SU-DHL-6 (cell line): Measurements from ENCODE around the gene TMEM178A.

ENCODE experiments used
- H2AFZ ChIP-seq: fragments of 200-600 bp; sonication (generic); 2 replicates; pipeline ENCODE4 v1.6.1; 2014; ENCODE audit warnings: low read depth, mild to moderate bottlenecking, moderate library complexity, mixed read lengths, antibody characterized with exemption, low read length; ENCODE audit not compliant: severe bottlenecking
- H3F3A ChIP-seq: fragments of 200-600 bp; shearing (Covaris generic); 2 replicates; pipeline ENCODE4 v1.6.0; 2016; ENCODE audit warnings: antibody characterized with exemption, mild to moderate bottlenecking; ENCODE audit not compliant: insufficient read depth
- H3K27ac ChIP-seq: fragments of 200-600 bp; sonication (generic); 2 replicates; pipeline ENCODE4 v1.5.1; 2016; ENCODE audit warnings: low read depth, mild to moderate bottlenecking, low read length, moderate library complexity, mixed read lengths
- H3K27me3 ChIP-seq: fragments of 200-600 bp; sonication (generic), shearing (Covaris generic); 2 replicates; pipeline ENCODE4 v1.6.0; 2014; ENCODE audit warnings: mild to moderate bottlenecking, low read length
- H3K36me3 ChIP-seq: fragments of 200-600 bp; sonication (generic); 2 replicates; pipeline ENCODE4 v1.6.1; 2014; ENCODE audit warnings: mild to moderate bottlenecking, low read length, mixed read lengths
- H3K4me2 ChIP-seq: fragments of 300-600, 200-600 bp; shearing (Covaris generic), sonication (generic); 2 replicates; pipeline ENCODE4 v1.6.0; 2014; ENCODE audit warnings: low read length, low read depth, mild to moderate bottlenecking; ENCODE audit not compliant: poor library complexity, severe bottlenecking
- H3K4me3 ChIP-seq: fragments of 200-600 bp; sonication (generic); 2 replicates; pipeline ENCODE4 v1.5.1; 2014; ENCODE audit warnings: antibody characterized with exemption, low read length, mild to moderate bottlenecking, mixed read lengths; ENCODE audit not compliant: insufficient read depth, poor library complexity, severe bottlenecking
- H3K79me2 ChIP-seq: fragments of 200-600 bp; sonication (generic); 2 replicates; pipeline ENCODE4 v1.6.1; 2014; ENCODE audit warnings: mild to moderate bottlenecking, low read length, moderate library complexity; ENCODE audit not compliant: insufficient read depth
- H3K9ac ChIP-seq: fragments of 200-600 bp; sonication (generic); 2 replicates; pipeline ENCODE4 v1.7.0; 2014; ENCODE audit warnings: mild to moderate bottlenecking, low read length
- H3K9me2 ChIP-seq: fragments of 200-600 bp; sonication (generic); replicated peaks from 2 replicates; pipeline ENCODE4 v1.6.1; 2014; ENCODE audit warnings: low read length; ENCODE audit not compliant: insufficient read depth
- H3K9me3 ChIP-seq: fragments of 200-600 bp; sonication (generic); 2 replicates; pipeline ENCODE4 v1.6.1; 2014; ENCODE audit warnings: low read length, mixed read lengths; ENCODE audit not compliant: insufficient read depth
- H4K20me1 ChIP-seq: fragments of 200-600 bp; sonication (generic); 2 replicates; pipeline ENCODE4 v1.6.1; 2014; ENCODE audit warnings: low read depth, mild to moderate bottlenecking, antibody characterized with exemption, low read length, moderate library complexity, mixed read lengths
- EZH2phosphoT487 ChIP-seq: fragments of 200-600 bp; sonication (generic), shearing (Covaris generic); conservative IDR thresholded peaks from 2 replicates; pipeline ENCODE4 v1.6.1; 2018; ENCODE audit warnings: mild to moderate bottlenecking, antibody characterized with exemption, low read length, moderate library complexity, mixed read lengths
- TF ChIP-seq, protein P1 (sequence below): fragments of 200-600 bp; sonication (generic); IDR thresholded peaks from one replicate; pipeline ENCODE4 v1.5.1; 2017; ENCODE audit warnings: antibody characterized with exemption, mild to moderate bottlenecking, low read length, moderate library complexity; ENCODE audit not compliant: insufficient read depth, poor library complexity, severe bottlenecking

Gene TMEM178A

DNA sequence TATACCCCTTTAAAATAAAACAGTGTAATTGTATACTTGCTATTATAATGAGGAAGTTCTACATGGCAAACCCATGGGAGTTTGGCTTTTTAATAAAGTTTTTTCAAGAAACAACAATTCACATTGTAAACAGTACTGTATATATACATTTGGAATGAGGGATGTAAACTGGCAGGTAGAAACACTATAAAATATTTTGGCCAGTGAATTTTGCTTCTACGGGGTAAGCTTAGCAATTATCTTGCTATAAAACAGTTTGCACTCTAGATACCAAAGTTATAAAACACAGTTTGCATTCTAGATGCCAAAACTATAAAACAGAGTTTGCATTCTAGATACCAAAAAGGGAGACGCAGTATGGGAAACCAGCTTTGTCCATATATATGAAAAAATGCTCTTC, 96.7 kb downstream of the TMEM178A start:
- H3K4me3 ChIP-seq: no peak overlapping the region
- no peaks in the 10 kb centered on the region for H3K9me2 ChIP-seq
- H3K4me2 ChIP-seq: no peak overlapping the region
- no peak for TF ChIP-seq EZH2phosphoT487
- TF ChIP-seq, protein P1, sequence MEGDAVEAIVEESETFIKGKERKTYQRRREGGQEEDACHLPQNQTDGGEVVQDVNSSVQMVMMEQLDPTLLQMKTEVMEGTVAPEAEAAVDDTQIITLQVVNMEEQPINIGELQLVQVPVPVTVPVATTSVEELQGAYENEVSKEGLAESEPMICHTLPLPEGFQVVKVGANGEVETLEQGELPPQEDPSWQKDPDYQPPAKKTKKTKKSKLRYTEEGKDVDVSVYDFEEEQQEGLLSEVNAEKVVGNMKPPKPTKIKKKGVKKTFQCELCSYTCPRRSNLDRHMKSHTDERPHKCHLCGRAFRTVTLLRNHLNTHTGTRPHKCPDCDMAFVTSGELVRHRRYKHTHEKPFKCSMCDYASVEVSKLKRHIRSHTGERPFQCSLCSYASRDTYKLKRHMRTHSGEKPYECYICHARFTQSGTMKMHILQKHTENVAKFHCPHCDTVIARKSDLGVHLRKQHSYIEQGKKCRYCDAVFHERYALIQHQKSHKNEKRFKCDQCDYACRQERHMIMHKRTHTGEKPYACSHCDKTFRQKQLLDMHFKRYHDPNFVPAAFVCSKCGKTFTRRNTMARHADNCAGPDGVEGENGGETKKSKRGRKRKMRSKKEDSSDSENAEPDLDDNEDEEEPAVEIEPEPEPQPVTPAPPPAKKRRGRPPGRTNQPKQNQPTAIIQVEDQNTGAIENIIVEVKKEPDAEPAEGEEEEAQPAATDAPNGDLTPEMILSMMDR: no peak
- H3K27ac ChIP-seq: no peak overlapping the region
- H3K79me2 ChIP-seq: no peaks in the 10 kb centered on the region
- H3K9ac ChIP-seq: no peak overlapping the region
- no peaks in the 10 kb centered on the region for H3K9me3 ChIP-seq
- no peak overlapping the region for H2AFZ ChIP-seq
- no peaks in the 10 kb centered on the region for H3F3A ChIP-seq
- 0 out of 2 replicates have a peak, but pooled peaks cover 6% of the 10 kb centered on the region for H4K20me1 ChIP-seq
- H3K27me3 ChIP-seq: no peaks in the 10 kb centered on the region
- peaks cover 61% of the 10 kb centered on the region for H3K36me3 ChIP-seq
